Tibial artery (tissue), 4 donors: ENCODE measurements around the gene C6orf15.

ENCODE experiments used
- DNase-seq, 2 donors: peaks; one replicate each; pipeline ENCODE4 v3.0.0-alpha.2; 2019
- H3K27ac ChIP-seq, 2 donors: fragments of 200-600 bp; sonication (generic) in 1 of 2; 1 replicate in 1 of 2; 2 replicates in 1 of 2; pipeline ENCODE4 v1.5.1; 2018 to 2019; ENCODE audit warnings: mild to moderate bottlenecking in 1 of 2
- H3K27me3 ChIP-seq, 2 donors: fragments of 200-600 bp; sonication (generic) in 1 of 2; one replicate each; pipeline versions ENCODE4 v1.5.1 to v1.6.0; 2016 to 2019
- H3K36me3 ChIP-seq, 3 donors: fragments of 200-600 bp; sonication (generic) in 2 of 3; one replicate each; pipeline ENCODE4 v1.5.1; 2016 to 2019; ENCODE audit warnings: mild to moderate bottlenecking in 2 of 3
- H3K4me1 ChIP-seq, 4 donors: fragments of 200-600 bp; sonication (generic) in 2 of 4; 1 replicate in 3 of 4; 2 replicates in 1 of 4; pipeline ENCODE4 v1.5.1; 2016 to 2019
- H3K4me3 ChIP-seq, 2 donors: fragments of 200-600 bp; sonication (generic) in 1 of 2; 1 replicate in 1 of 2; 2 replicates in 1 of 2; pipeline ENCODE4 v1.5.1; 2018 to 2019; ENCODE audit warnings: mild to moderate bottlenecking in 2 of 2
- H3K9me3 ChIP-seq, 3 donors: fragments of 200-600 bp; sonication (generic) in 1 of 3; one replicate each; pipeline ENCODE4 v1.5.1; 2016 to 2019
- intact Hi-C: fragments of 100-400 bp; cut with DNase I; formaldehyde crosslinking; loops from one replicate; pipeline ENCODE4 v1.15.0; 2023; ENCODE audit warnings: low total_unique reads
- TF ChIP-seq, protein P1 (sequence below), 2 experiments: fragments of 200-600 bp in 1 of 2; fragments of 450-650 bp in 1 of 2; IDR thresholded peaks; one replicate each; pipeline ENCODE4 v1.5.1; 2017 to 2019; ENCODE audit warnings: antibody characterized with exemption in 2 of 2, mild to moderate bottlenecking in 1 of 2, moderate library complexity in 1 of 2

Gene C6orf15

DNA sequence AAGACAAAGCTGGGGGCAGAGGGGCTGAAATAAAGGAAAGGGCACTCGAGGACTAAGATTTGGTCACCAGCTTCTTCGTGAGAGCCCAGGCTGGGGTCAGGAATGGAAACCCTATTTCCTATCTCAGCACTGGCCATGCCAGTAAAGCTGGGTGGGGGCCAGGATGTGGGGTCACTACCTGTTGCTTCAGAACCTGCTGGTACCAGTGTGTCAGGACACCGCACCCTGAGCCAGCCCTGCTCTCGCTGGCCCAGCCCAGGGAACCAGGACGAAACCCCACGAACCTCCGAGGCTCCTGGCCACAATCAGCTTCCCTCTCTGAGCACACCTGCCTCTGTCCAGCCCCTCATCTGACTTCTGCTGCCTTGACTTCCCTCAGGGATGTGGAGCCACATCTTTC lies 5.8 kb upstream of the C6orf15 start:
- no peak for DNase-seq
- Histone ChIP-seq H3K36me3 (no peaks in the 10 kb centered on the region), H3K27ac (no peak overlapping the region), H3K9me3 (no peaks in the 10 kb centered on the region), H3K4me3 (no peak overlapping the region), H3K4me1 (peaks cover 0 to 60% (median 44%) of the 10 kb centered on the region in 4 donors), H3K27me3 (no peaks in the 10 kb centered on the region)
- intact Hi-C loops = no loop called here
- TF ChIP-seq, protein P1, sequence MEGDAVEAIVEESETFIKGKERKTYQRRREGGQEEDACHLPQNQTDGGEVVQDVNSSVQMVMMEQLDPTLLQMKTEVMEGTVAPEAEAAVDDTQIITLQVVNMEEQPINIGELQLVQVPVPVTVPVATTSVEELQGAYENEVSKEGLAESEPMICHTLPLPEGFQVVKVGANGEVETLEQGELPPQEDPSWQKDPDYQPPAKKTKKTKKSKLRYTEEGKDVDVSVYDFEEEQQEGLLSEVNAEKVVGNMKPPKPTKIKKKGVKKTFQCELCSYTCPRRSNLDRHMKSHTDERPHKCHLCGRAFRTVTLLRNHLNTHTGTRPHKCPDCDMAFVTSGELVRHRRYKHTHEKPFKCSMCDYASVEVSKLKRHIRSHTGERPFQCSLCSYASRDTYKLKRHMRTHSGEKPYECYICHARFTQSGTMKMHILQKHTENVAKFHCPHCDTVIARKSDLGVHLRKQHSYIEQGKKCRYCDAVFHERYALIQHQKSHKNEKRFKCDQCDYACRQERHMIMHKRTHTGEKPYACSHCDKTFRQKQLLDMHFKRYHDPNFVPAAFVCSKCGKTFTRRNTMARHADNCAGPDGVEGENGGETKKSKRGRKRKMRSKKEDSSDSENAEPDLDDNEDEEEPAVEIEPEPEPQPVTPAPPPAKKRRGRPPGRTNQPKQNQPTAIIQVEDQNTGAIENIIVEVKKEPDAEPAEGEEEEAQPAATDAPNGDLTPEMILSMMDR (IDR thresholded peaks at IDR 0.05) = no peak

DNA sequence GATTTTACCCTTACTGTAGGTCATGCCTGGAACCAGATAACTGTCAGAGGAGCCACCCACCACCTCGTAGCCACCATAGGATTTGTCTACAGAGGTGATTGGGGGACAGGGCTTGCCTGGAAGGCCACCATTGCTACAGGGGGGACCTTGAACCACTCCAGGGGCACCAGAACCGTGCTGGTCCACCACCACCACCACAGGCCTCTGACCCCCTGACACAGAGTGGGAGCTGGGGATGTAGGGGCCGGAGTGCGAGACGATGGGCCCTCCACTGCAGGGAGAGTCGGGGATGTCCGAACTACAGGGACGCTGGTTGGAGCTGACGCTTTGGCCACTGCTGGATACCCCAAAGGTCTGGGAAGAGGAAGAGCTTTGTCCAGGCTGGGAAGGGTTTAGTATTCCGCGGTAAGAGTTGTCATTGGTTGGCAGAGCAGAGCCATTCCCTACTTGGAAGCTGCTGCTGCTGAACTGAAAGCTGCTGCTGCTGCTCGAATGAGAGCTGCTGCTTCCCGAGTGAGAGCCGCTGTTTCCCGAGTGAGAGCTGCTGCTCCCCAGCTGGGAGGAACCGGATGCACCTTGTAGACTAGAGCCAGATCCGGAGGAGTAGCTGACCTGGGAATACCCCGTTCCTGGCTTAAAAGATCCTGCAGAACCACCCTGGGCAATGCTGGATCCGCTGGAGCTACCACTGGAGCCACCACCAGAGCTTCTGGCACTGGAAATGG lies 4.4 kb upstream of the C6orf15 start:
- intact Hi-C loops = no loop called here

DNA sequence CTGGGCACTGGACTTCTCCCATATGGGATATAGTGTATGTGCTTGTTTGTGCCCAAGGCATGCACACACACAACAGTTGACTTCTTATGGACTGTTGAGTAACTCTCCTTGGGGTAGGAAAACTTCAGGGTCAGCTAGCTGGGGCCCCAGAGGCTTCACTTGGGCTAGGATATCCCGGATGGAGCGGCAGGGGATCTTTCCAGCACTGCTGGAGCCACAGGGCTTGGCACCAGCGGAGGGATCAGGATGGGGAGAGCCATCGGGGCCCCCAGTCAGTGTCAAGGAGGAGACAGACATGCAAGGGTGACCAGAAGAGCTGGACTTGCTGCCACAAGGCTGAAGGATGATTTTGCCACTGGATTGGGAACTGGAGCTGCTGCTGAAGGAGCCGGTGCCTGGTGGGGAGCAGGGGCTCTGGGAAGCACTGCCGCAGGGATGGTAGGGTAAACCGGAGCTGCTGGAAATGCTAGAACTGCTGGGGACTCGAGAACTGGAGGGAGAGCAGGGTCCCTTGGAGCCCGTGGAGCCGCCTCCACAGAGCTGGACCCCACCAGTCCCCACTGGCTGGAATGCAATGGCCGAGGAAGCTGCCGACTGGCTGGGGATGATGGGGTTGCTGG lies 3.7 kb upstream of the C6orf15 start:
- Histone ChIP-seq H3K4me3 (no peak overlapping the region), H3K4me1 (peaks cover 0 to 45% (median 31%) of the 10 kb centered on the region in 4 donors)

More for the DNA sequence above, 4.4 kb upstream of the C6orf15 start:
- peaks cover 0 to 46% (median 31%) of the 10 kb centered on the region in 4 donors for H3K4me1 ChIP-seq
- no peaks in the 10 kb centered on the region for H3K27me3 ChIP-seq
- peak overlapping the region; percentile 25 to 46 for H3K4me3 ChIP-seq
- peak overlapping the region; percentile 49 to 74 for H3K27ac ChIP-seq
- no peaks in the 10 kb centered on the region for H3K36me3 ChIP-seq
- TF ChIP-seq, protein P1 (IDR thresholded peaks at IDR 0.05) = no peak
- no peaks in the 10 kb centered on the region for H3K9me3 ChIP-seq
- DNase-seq = peak in 1 of 2 donors; percentile 58

DNA sequence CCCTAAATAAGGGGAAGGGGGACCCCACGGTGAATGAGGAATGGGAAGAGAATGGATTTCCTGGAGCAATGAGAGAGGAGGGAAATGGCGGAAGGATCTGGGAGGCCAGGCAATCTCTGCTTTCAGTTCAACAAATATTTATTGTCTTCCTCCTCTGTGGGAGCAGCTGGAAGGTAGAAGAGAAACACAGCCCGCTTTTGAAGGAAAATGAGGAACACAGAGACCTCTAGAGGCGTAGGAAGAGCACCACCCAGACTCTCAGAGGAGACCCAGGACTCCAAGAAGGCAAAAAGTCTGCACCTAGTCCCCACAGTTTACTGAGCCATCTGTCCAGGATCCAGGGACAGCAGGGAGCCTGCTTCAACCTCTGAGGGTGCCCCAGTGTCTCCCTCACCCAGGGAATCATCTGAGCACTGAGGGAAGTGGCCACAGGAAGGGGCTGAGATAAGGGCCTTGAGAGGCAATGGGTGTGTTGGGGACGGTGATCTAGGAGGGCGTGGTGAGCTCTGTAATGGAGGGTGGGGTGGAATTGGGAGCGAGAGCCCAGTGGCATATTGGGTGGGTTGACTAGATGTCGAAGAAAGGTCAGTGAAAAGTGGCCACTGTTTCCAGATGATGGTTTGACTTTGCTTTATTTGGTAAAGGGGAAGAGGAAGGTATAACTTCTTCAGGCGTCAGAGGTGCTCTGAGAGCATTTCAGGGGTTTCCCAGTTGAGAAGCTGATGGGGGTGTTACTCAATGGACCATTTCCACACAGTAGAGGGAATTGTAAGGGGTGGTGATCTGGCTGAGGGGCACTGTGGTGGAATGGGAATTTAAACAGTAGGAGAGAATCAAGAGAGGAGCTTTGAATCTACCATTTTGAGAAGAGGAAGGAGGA lies 2.8 kb upstream of the C6orf15 start:
- Histone ChIP-seq H3K4me1 (peaks cover 0 to 45% (median 31%) of the 10 kb centered on the region in 4 donors), H3K36me3 (no peaks in the 10 kb centered on the region), H3K9me3 (no peaks in the 10 kb centered on the region), H3K4me3 (peak overlapping the region; percentile 36 to 47), H3K27ac (peak overlapping the region; percentile 74 to 75), H3K27me3 (no peaks in the 10 kb centered on the region)
- TF ChIP-seq, protein P1 (IDR thresholded peaks at IDR 0.05) = no peak
- intact Hi-C loops = no loop called here
- no peak for DNase-seq

More for the DNA sequence above, 3.7 kb upstream of the C6orf15 start:
- Histone ChIP-seq H3K27me3 (no peaks in the 10 kb centered on the region), H3K27ac (peak overlapping the region in 1 of 2 donors; percentile 74), H3K9me3 (no peaks in the 10 kb centered on the region), H3K36me3 (no peaks in the 10 kb centered on the region)
- DNase-seq = no peak
- intact Hi-C loops = no loop called here
- TF ChIP-seq, protein P1 (IDR thresholded peaks at IDR 0.05) = no peak

DNA sequence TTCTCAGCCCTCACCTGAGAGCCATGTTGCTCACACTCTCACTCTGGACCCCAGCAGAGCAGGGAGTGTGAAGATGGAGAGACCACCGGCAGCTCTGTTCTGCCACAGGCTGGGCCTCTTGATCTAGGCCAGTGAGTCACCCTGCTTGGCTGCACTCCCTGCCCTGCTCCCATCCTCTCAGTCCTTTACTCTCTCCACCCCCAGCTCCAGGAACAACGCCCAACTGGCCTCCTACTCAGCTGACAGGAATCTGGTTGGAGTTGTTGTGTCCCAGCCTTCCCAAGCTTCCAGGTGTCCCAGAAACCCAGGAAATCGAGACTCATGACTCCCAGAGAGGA lies 2.1 kb upstream of the C6orf15 start, which contains the start of gene PSORS1C1:
Gene PSORS1C1 (plus strand): TSS at position 260 of the 338 bp plus-strand sequence. CDS start 14,833 bp downstream, outside the sequence.
- TF ChIP-seq, protein P1 (IDR thresholded peaks at IDR 0.05) = no peak
- H3K4me3 ChIP-seq = peak within 1 kb of the TSS; percentile 36 to 47
- DNase-seq = peak; percentile 92 to 94
- intact Hi-C loops = no loop called here
- peak within 1 kb of the TSS; percentile 74 to 75 for H3K27ac ChIP-seq
- H3K27me3 ChIP-seq = no peaks in the 10 kb centered on the region
- no peaks in the 10 kb centered on the region for H3K36me3 ChIP-seq
- peaks cover 0 to 45% (median 31%) of the 10 kb centered on the region in 4 donors for H3K4me1 ChIP-seq
- no peaks in the 10 kb centered on the region for H3K9me3 ChIP-seq
